HEK293 (cell line): ENCODE results near the gene ZBTB1.

Experiments used
- CTCF ChIA-PET: fragments of 350-600 bp; formaldehyde crosslinking; extraction: SDS; loops from one replicate; lab custom pipeline; 2021; ENCODE audit warnings: antibody characterized with exemption; lab: Yijun Ruan, JAX
- POLR2A ChIA-PET: fragments of 300-600 bp; formaldehyde crosslinking; extraction: SDS; loops from one replicate; lab custom pipeline; 2020; ENCODE audit warnings: antibody characterized with exemption, inconsistent platforms; lab: Yijun Ruan, JAX
- H3K27ac ChIP-seq: fragments of 200-500 bp; sonication (Bioruptor generic); 2 replicates; pipeline ENCODE4 v1.5.1; 2014; ENCODE audit warnings: low read depth, low read length, control low read depth, inconsistent platforms; ENCODE audit errors: extremely low read depth
- H3K36me3 ChIP-seq, 2 experiments: fragments of 200-500 bp in 1 of 2; sonication (Bioruptor generic) in 1 of 2; 1 replicate in 1 of 2; 2 replicates in 1 of 2; pipeline ENCODE4 v1.5.1; 2014 to 2017; ENCODE audit warnings: inconsistent platforms in 2 of 2, low read length in 2 of 2; ENCODE audit not compliant: control insufficient read depth in 2 of 2, insufficient read depth in 1 of 2
- H3K4me1 ChIP-seq: fragments of 200-500 bp; sonication (Bioruptor generic); 2 replicates; pipeline ENCODE4 v1.5.1; 2014; ENCODE audit warnings: mild to moderate bottlenecking, low read length, inconsistent platforms; ENCODE audit not compliant: control insufficient read depth, insufficient read depth
- H3K4me3 ChIP-seq: 2 replicates; pipeline ENCODE4 v1.5.1; 2011; ENCODE audit warnings: low read depth, mild to moderate bottlenecking, control low read depth, low read length, moderate library complexity
- H3K9me3 ChIP-seq: fragments of 200-500 bp; sonication (Bioruptor generic); 2 replicates; pipeline ENCODE4 v1.5.1; 2014; ENCODE audit warnings: low read depth, low read length, inconsistent platforms; ENCODE audit not compliant: control insufficient read depth, insufficient read depth
- FEZF1 ChIP-seq: fragments of 450-650 bp; formaldehyde crosslinking; IDR thresholded peaks from 2 replicates; pipeline ENCODE4 v1.5.1; 2016; ENCODE audit warnings: missing biosample characterization, missing genetic modification characterization
- KLF9 ChIP-seq: fragments of 450-650 bp; formaldehyde crosslinking; IDR thresholded peaks from 2 replicates; pipeline ENCODE4 v1.5.1; 2016; ENCODE audit warnings: missing biosample characterization, missing genetic modification characterization, low read depth
- OVOL3 ChIP-seq: fragments of 450-650 bp; formaldehyde crosslinking; IDR thresholded peaks from 2 replicates; pipeline ENCODE4 v1.5.1; 2016; ENCODE audit warnings: missing biosample characterization, missing genetic modification characterization
- WT1 ChIP-seq: fragments of 450-650 bp; formaldehyde crosslinking; IDR thresholded peaks from 2 replicates; pipeline ENCODE4 v1.5.1; 2016; ENCODE audit warnings: missing biosample characterization, missing genetic modification characterization
- ZNF132 ChIP-seq: fragments of 450-650 bp; formaldehyde crosslinking; IDR thresholded peaks from 2 replicates; pipeline ENCODE4 v1.5.1; 2017; ENCODE audit warnings: missing biosample characterization, missing genetic modification characterization, borderline replicate concordance
- ZNF2 ChIP-seq: fragments of 450-650 bp; formaldehyde crosslinking; IDR thresholded peaks from 2 replicates; pipeline ENCODE4 v1.5.1; 2016; ENCODE audit warnings: missing biosample characterization, missing genetic modification characterization
- ZNF548 ChIP-seq: fragments of 450-650 bp; formaldehyde crosslinking; IDR thresholded peaks from 2 replicates; pipeline ENCODE4 v1.5.1; 2016; ENCODE audit warnings: missing biosample characterization, missing genetic modification characterization
- ZNF621 ChIP-seq: fragments of 450-650 bp; formaldehyde crosslinking; IDR thresholded peaks from 2 replicates; pipeline ENCODE4 v1.5.1; 2017; ENCODE audit warnings: missing biosample characterization, missing genetic modification characterization
- ZSCAN30 ChIP-seq: fragments of 450-650 bp; IDR thresholded peaks from 2 replicates; pipeline ENCODE4 v1.5.1; 2018; ENCODE audit warnings: missing biosample characterization, mild to moderate bottlenecking, missing genetic modification characterization, moderate library complexity
- TF ChIP-seq, protein P1 (sequence below): fragments of 450-650 bp; formaldehyde crosslinking; IDR thresholded peaks from 2 replicates; pipeline ENCODE4 v1.5.0; 2017; ENCODE audit warnings: missing biosample characterization, missing genetic modification characterization, borderline replicate concordance
- TF ChIP-seq, protein P2 (sequence below): fragments of 450-650 bp; formaldehyde crosslinking; IDR thresholded peaks from 2 replicates; pipeline ENCODE4 v1.5.1; 2016; ENCODE audit warnings: missing biosample characterization, missing genetic modification characterization, borderline replicate concordance
- TF ChIP-seq, protein P3 (sequence below): fragments of 450-650 bp; formaldehyde crosslinking; IDR thresholded peaks from 2 replicates; pipeline ENCODE4 v1.5.1; 2017; ENCODE audit warnings: missing biosample characterization, missing genetic modification characterization
- TF ChIP-seq, protein P4 (sequence below): fragments of 450-650 bp; formaldehyde crosslinking; IDR thresholded peaks from 2 replicates; pipeline ENCODE4 v1.5.1; 2017; ENCODE audit warnings: missing biosample characterization, missing genetic modification characterization
- TF ChIP-seq, protein P5 (sequence below): fragments of 450-650 bp; formaldehyde crosslinking; IDR thresholded peaks from 2 replicates; pipeline ENCODE4 v1.5.1; 2016; ENCODE audit warnings: missing biosample characterization, missing genetic modification characterization
- TF ChIP-seq, protein P6 (sequence below): fragments of 450-650 bp; formaldehyde crosslinking; IDR thresholded peaks from 2 replicates; pipeline ENCODE4 v1.5.1; 2017; ENCODE audit warnings: missing biosample characterization, missing genetic modification characterization

The ZBTB1 gene

DNA sequence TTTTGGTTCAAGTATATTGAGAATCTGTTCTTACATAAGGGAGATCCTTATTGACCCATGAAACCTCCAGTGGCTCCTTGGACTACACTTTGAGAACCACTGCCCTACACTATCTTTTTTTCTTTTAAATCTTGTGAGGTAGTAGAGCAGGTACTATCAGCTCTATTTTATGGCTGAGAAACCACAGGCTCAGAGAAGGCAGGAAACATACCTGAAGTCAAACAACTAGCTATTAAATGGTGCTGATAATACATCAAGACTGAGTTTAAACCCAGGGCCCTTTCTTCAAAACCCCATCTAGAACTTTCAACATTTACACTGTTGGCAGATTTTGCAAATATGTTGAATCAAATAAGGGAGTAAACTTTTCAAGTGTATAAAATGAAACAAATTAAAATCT, 7.8 kb upstream of the ZBTB1 start:
- TF ChIP-seq ZNF621 (tag by site-specific recombination) (no peak), ZNF132 (tag by site-specific recombination) (no peak), OVOL3 (tag by site-specific recombination) (no peak), ZNF548 (tag by site-specific recombination) (no peak), FEZF1 (tag by site-specific recombination) (no peak), ZNF2 (no peak), WT1 (tag by site-specific recombination) (no peak)
- TF ChIP-seq, protein P1, sequence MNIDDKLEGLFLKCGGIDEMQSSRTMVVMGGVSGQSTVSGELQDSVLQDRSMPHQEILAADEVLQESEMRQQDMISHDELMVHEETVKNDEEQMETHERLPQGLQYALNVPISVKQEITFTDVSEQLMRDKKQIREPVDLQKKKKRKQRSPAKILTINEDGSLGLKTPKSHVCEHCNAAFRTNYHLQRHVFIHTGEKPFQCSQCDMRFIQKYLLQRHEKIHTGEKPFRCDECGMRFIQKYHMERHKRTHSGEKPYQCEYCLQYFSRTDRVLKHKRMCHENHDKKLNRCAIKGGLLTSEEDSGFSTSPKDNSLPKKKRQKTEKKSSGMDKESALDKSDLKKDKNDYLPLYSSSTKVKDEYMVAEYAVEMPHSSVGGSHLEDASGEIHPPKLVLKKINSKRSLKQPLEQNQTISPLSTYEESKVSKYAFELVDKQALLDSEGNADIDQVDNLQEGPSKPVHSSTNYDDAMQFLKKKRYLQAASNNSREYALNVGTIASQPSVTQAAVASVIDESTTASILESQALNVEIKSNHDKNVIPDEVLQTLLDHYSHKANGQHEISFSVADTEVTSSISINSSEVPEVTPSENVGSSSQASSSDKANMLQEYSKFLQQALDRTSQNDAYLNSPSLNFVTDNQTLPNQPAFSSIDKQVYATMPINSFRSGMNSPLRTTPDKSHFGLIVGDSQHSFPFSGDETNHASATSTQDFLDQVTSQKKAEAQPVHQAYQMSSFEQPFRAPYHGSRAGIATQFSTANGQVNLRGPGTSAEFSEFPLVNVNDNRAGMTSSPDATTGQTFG (tag by site-specific recombination): no peak
- TF ChIP-seq, protein P2, sequence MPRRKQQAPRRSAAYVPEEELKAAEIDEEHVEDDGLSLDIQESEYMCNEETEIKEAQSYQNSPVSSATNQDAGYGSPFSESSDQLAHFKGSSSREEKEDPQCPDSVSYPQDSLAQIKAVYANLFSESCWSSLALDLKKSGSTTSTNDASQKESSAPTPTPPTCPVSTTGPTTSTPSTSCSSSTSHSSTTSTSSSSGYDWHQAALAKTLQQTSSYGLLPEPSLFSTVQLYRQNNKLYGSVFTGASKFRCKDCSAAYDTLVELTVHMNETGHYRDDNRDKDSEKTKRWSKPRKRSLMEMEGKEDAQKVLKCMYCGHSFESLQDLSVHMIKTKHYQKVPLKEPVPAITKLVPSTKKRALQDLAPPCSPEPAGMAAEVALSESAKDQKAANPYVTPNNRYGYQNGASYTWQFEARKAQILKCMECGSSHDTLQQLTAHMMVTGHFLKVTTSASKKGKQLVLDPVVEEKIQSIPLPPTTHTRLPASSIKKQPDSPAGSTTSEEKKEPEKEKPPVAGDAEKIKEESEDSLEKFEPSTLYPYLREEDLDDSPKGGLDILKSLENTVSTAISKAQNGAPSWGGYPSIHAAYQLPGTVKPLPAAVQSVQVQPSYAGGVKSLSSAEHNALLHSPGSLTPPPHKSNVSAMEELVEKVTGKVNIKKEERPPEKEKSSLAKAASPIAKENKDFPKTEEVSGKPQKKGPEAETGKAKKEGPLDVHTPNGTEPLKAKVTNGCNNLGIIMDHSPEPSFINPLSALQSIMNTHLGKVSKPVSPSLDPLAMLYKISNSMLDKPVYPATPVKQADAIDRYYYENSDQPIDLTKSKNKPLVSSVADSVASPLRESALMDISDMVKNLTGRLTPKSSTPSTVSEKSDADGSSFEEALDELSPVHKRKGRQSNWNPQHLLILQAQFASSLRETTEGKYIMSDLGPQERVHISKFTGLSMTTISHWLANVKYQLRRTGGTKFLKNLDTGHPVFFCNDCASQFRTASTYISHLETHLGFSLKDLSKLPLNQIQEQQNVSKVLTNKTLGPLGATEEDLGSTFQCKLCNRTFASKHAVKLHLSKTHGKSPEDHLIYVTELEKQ (tag by site-specific recombination): no peak
- ChIA-PET CTCF (interaction anchor here (0.6 to 1.4 kb wide), 3 partner anchors 12 to 1058 kb away, joined by 3 to 4 read pairs (median 4); no protein-coding TSS in a partner anchor), POLR2A (interaction anchor here (1.1 to 1.6 kb wide), 2 partner anchors 8 to 9 kb away, joined by 3 to 5 read pairs; partner anchors contain the start of gene ZBTB1)
- Histone ChIP-seq H3K4me3 (no peak overlapping the region), H3K9me3 (no peaks in the 10 kb centered on the region), H3K27ac (no peak overlapping the region), H3K36me3 (peaks cover 11 to 17% of the 10 kb centered on the region in 2 experiments; a peak in 2 of 3 replicates), H3K4me1 (peaks cover 11% of the 10 kb centered on the region)

DNA sequence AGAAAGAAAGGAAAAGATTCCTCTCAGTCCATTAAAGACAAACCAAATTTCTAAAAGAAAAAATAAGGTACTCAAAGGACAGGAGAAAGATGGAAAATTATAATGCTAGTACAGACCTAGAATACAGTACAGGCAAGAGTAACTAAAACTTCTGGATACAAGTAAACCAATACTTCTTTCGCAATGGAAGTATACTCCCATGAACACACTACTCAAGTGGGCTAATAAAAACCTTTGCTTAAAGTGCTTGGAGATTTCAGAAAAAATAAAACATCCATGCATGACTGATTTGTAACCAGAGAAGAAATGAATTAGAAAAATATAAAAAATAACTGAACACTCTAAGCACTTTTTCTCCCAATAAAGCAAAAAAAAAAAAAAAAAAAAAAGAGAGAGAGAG, 4.5 kb upstream of the ZBTB1 start:
- POLR2A ChIA-PET: no interaction called here
- TF ChIP-seq, protein P3, sequence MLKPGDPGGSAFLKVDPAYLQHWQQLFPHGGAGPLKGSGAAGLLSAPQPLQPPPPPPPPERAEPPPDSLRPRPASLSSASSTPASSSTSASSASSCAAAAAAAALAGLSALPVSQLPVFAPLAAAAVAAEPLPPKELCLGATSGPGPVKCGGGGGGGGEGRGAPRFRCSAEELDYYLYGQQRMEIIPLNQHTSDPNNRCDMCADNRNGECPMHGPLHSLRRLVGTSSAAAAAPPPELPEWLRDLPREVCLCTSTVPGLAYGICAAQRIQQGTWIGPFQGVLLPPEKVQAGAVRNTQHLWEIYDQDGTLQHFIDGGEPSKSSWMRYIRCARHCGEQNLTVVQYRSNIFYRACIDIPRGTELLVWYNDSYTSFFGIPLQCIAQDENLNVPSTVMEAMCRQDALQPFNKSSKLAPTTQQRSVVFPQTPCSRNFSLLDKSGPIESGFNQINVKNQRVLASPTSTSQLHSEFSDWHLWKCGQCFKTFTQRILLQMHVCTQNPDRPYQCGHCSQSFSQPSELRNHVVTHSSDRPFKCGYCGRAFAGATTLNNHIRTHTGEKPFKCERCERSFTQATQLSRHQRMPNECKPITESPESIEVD (tag by site-specific recombination): peak; percentile 79
- no peak for TF ChIP-seq KLF9 (tag by site-specific recombination)
- Histone ChIP-seq H3K4me1 (peaks cover 20% of the 10 kb centered on the region), H3K9me3 (no peaks in the 10 kb centered on the region), H3K27ac (no peak overlapping the region), H3K4me3 (no peak overlapping the region), H3K36me3 (peaks cover 9 to 11% of the 10 kb centered on the region in 2 experiments; a peak in 2 of 3 replicates)
- CTCF ChIA-PET: interaction anchor here (0.6 kb wide), 1 partner anchor 9 kb away, joined by 4 read pairs; no protein-coding TSS in a partner anchor

DNA sequence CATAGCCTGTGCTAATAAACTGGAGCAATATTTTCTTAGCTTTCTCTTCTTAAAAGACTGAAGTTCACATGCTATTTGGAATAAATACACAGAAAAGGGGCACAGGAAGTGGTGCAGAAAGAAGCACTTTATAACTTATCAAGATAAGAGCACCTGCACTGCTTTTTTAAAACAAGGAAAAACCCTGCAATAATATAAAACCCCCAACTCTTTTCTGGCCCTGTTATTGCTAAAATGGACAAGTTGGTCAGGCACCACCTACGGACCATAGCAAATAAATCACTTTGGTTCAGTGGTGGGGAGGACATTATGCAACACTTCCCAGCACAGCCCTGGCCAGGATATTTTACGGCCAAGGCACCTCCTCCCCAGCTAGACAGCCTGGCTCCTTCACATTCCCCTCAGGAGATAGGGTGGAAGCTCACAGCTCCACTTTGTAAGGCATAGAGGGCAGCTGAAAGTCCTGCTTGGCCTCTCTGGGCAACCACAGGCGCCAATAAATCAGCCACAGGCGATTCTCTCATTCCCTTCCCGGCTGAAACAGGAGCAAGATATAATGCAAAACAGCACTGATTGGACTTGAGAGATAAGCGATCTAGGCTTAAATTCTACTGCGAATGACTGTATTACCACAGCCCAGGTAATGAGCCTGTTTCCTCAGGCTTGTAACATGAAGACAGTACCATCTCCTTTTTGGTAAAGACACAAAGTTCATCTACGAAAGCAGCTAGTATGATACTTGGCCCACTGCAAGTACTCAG, 3.0 kb upstream of the ZBTB1 start:
- Histone ChIP-seq H3K4me1 (peaks cover 20% of the 10 kb centered on the region), H3K27ac (peak overlapping the region; percentile 99), H3K4me3 (peak overlapping the region; percentile 8), H3K36me3 (peaks cover 7 to 11% of the 10 kb centered on the region in 2 experiments; a peak in 2 of 3 replicates), H3K9me3 (no peaks in the 10 kb centered on the region)
- CTCF ChIA-PET: interaction anchor here (0.6 to 1.3 kb wide), 4 partner anchors 9 to 135 kb away, joined by 3 to 4 read pairs (median 3); no protein-coding TSS in a partner anchor
- POLR2A ChIA-PET: interaction anchor here (1.2 to 5.2 kb wide), 6 partner anchors 9 to 163 kb away, joined by 3 to 54 read pairs (median 4); partner anchors contain the start of genes HSPA2 and MTHFD1
- TF ChIP-seq, protein P4, sequence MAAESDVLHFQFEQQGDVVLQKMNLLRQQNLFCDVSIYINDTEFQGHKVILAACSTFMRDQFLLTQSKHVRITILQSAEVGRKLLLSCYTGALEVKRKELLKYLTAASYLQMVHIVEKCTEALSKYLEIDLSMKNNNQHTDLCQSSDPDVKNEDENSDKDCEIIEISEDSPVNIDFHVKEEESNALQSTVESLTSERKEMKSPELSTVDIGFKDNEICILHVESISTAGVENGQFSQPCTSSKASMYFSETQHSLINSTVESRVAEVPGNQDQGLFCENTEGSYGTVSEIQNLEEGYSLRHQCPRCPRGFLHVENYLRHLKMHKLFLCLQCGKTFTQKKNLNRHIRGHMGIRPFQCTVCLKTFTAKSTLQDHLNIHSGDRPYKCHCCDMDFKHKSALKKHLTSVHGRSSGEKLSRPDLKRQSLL (tag by site-specific recombination): no peak
- TF ChIP-seq, protein P5, sequence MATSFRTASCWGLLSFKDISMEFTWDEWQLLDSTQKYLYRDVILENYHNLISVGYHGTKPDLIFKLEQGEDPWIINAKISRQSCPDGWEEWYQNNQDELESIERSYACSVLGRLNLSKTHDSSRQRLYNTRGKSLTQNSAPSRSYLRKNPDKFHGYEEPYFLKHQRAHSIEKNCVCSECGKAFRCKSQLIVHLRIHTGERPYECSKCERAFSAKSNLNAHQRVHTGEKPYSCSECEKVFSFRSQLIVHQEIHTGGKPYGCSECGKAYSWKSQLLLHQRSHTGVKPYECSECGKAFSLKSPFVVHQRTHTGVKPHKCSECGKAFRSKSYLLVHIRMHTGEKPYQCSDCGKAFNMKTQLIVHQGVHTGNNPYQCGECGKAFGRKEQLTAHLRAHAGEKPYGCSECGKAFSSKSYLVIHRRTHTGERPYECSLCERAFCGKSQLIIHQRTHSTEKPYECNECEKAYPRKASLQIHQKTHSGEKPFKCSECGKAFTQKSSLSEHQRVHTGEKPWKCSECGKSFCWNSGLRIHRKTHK (tag by site-specific recombination): no peak
- TF ChIP-seq, protein P6, sequence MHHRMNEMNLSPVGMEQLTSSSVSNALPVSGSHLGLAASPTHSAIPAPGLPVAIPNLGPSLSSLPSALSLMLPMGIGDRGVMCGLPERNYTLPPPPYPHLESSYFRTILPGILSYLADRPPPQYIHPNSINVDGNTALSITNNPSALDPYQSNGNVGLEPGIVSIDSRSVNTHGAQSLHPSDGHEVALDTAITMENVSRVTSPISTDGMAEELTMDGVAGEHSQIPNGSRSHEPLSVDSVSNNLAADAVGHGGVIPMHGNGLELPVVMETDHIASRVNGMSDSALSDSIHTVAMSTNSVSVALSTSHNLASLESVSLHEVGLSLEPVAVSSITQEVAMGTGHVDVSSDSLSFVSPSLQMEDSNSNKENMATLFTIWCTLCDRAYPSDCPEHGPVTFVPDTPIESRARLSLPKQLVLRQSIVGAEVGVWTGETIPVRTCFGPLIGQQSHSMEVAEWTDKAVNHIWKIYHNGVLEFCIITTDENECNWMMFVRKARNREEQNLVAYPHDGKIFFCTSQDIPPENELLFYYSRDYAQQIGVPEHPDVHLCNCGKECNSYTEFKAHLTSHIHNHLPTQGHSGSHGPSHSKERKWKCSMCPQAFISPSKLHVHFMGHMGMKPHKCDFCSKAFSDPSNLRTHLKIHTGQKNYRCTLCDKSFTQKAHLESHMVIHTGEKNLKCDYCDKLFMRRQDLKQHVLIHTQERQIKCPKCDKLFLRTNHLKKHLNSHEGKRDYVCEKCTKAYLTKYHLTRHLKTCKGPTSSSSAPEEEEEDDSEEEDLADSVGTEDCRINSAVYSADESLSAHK: no peak
- 0 out of 2 replicates have a peak, but pooled peaks have one; percentile 16 for TF ChIP-seq ZSCAN30 (tag by site-specific recombination)
